HEK293 (cell line): ENCODE results near the gene SH2D2A.

Experiments
- CTCF ChIA-PET: fragments of 350-600 bp; formaldehyde crosslinking; extraction: SDS; loops from one replicate; lab custom pipeline; 2021; ENCODE audit warnings: antibody characterized with exemption; lab: Yijun Ruan, JAX
- POLR2A ChIA-PET: fragments of 300-600 bp; formaldehyde crosslinking; extraction: SDS; loops from one replicate; lab custom pipeline; 2020; ENCODE audit warnings: antibody characterized with exemption, inconsistent platforms; lab: Yijun Ruan, JAX
- H3K27ac ChIP-seq: fragments of 200-500 bp; sonication (Bioruptor generic); 2 replicates; pipeline ENCODE4 v1.5.1; 2014; ENCODE audit warnings: low read depth, low read length, control low read depth, inconsistent platforms; ENCODE audit errors: extremely low read depth
- H3K36me3 ChIP-seq, 2 experiments: fragments of 200-500 bp in 1 of 2; sonication (Bioruptor generic) in 1 of 2; 1 replicate in 1 of 2; 2 replicates in 1 of 2; pipeline ENCODE4 v1.5.1; 2014 to 2017; ENCODE audit warnings: inconsistent platforms in 2 of 2, low read length in 2 of 2; ENCODE audit not compliant: control insufficient read depth in 2 of 2, insufficient read depth in 1 of 2
- H3K4me1 ChIP-seq: fragments of 200-500 bp; sonication (Bioruptor generic); 2 replicates; pipeline ENCODE4 v1.5.1; 2014; ENCODE audit warnings: mild to moderate bottlenecking, low read length, inconsistent platforms; ENCODE audit not compliant: control insufficient read depth, insufficient read depth
- H3K4me3 ChIP-seq: 2 replicates; pipeline ENCODE4 v1.5.1; 2011; ENCODE audit warnings: low read depth, mild to moderate bottlenecking, control low read depth, low read length, moderate library complexity
- H3K9me3 ChIP-seq: fragments of 200-500 bp; sonication (Bioruptor generic); 2 replicates; pipeline ENCODE4 v1.5.1; 2014; ENCODE audit warnings: low read depth, low read length, inconsistent platforms; ENCODE audit not compliant: control insufficient read depth, insufficient read depth
- AEBP2 ChIP-seq: fragments of 450-650 bp; formaldehyde crosslinking; IDR thresholded peaks from 2 replicates; pipeline ENCODE4 v1.5.1; 2016; ENCODE audit warnings: missing biosample characterization, missing genetic modification characterization, borderline replicate concordance
- EGR2 ChIP-seq: fragments of 450-650 bp; formaldehyde crosslinking; IDR thresholded peaks from 2 replicates; pipeline ENCODE4 v1.5.1; 2016; ENCODE audit warnings: low read depth, missing biosample characterization, missing genetic modification characterization
- GLIS1 ChIP-seq: fragments of 450-650 bp; formaldehyde crosslinking; IDR thresholded peaks from 2 replicates; pipeline ENCODE4 v1.5.1; 2016; ENCODE audit warnings: missing biosample characterization, missing genetic modification characterization
- KLF10 ChIP-seq: fragments of 450-650 bp; IDR thresholded peaks from 2 replicates; pipeline ENCODE4 v1.5.1; 2018; ENCODE audit warnings: missing biosample characterization, mild to moderate bottlenecking, missing genetic modification characterization
- ZBTB11 ChIP-seq: fragments of 450-650 bp; formaldehyde crosslinking; conservative IDR thresholded peaks from 2 replicates; pipeline ENCODE4 v1.5.1; 2016; ENCODE audit warnings: low read depth, missing biosample characterization, missing genetic modification characterization
- ZBTB7A ChIP-seq: fragments of 450-650 bp; formaldehyde crosslinking; IDR thresholded peaks from 2 replicates; pipeline ENCODE4 v1.5.1; 2016; ENCODE audit warnings: low read depth, missing biosample characterization, missing genetic modification characterization
- ZFHX2 ChIP-seq: fragments of 450-650 bp; formaldehyde crosslinking; conservative IDR thresholded peaks from 2 replicates; pipeline ENCODE4 v1.5.1; 2016; ENCODE audit warnings: missing biosample characterization, missing genetic modification characterization
- ZNF544 ChIP-seq: fragments of 450-650 bp; formaldehyde crosslinking; IDR thresholded peaks from 2 replicates; pipeline ENCODE4 v1.5.0; 2017; ENCODE audit warnings: missing biosample characterization, missing genetic modification characterization
- ZNF555 ChIP-seq: fragments of 450-650 bp; formaldehyde crosslinking; conservative IDR thresholded peaks from 2 replicates; pipeline ENCODE4 v1.5.1; 2017; ENCODE audit warnings: missing biosample characterization, mild to moderate bottlenecking, missing genetic modification characterization, inconsistent platforms
- ZNF600 ChIP-seq: fragments of 450-650 bp; formaldehyde crosslinking; IDR thresholded peaks from 2 replicates; pipeline ENCODE4 v1.5.1; 2016; ENCODE audit warnings: missing biosample characterization, missing genetic modification characterization
- TF ChIP-seq, protein P1 (sequence below): fragments of 450-650 bp; formaldehyde crosslinking; IDR thresholded peaks from 2 replicates; pipeline ENCODE4 v1.5.1; 2016; ENCODE audit warnings: missing biosample characterization, missing genetic modification characterization
- TF ChIP-seq, protein P2 (sequence below): fragments of 450-650 bp; formaldehyde crosslinking; IDR thresholded peaks from 2 replicates; pipeline ENCODE4 v1.5.1; 2016; ENCODE audit warnings: missing biosample characterization, missing genetic modification characterization
- TF ChIP-seq, protein P3 (sequence below): fragments of 450-650 bp; formaldehyde crosslinking; IDR thresholded peaks from 2 replicates; pipeline ENCODE4 v1.5.1; 2017; ENCODE audit warnings: missing biosample characterization, missing genetic modification characterization
- TF ChIP-seq, protein P4 (sequence below): fragments of 450-650 bp; formaldehyde crosslinking; conservative IDR thresholded peaks from 2 replicates; pipeline ENCODE4 v1.5.1; 2016; ENCODE audit warnings: low read depth, missing biosample characterization, missing genetic modification characterization

Gene SH2D2A

GRCh38 chr1:156862584-156862983 is 45.9 kb upstream of the SH2D2A start:
- POLR2A ChIA-PET: interaction anchor here (1.4 kb wide), 1 partner anchor 134 kb away, joined by 3 read pairs; the partner anchor contains the start of genes ISG20L2 and METTL25B
- H3K4me3 ChIP-seq: no peak overlapping the region

More at GRCh38 chr1:156862584-156862983, 45.9 kb upstream of the SH2D2A start:
- Histone ChIP-seq H3K9me3 (no peaks in the 10 kb centered on the region), H3K27ac (no peak overlapping the region), H3K4me1 (peaks cover 2% of the 10 kb centered on the region; the same call in 1 of the 2 replicates), H3K36me3 (no peaks in the 10 kb centered on the region)
- TF ChIP-seq, protein P1, sequence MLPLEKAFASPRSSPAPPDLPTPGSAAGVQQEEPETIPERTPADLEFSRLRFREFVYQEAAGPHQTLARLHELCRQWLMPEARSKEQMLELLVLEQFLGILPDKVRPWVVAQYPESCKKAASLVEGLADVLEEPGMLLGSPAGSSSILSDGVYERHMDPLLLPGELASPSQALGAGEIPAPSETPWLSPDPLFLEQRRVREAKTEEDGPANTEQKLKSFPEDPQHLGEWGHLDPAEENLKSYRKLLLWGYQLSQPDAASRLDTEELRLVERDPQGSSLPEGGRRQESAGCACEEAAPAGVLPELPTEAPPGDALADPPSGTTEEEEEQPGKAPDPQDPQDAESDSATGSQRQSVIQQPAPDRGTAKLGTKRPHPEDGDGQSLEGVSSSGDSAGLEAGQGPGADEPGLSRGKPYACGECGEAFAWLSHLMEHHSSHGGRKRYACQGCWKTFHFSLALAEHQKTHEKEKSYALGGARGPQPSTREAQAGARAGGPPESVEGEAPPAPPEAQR: no peak
- TF ChIP-seq, protein P2, sequence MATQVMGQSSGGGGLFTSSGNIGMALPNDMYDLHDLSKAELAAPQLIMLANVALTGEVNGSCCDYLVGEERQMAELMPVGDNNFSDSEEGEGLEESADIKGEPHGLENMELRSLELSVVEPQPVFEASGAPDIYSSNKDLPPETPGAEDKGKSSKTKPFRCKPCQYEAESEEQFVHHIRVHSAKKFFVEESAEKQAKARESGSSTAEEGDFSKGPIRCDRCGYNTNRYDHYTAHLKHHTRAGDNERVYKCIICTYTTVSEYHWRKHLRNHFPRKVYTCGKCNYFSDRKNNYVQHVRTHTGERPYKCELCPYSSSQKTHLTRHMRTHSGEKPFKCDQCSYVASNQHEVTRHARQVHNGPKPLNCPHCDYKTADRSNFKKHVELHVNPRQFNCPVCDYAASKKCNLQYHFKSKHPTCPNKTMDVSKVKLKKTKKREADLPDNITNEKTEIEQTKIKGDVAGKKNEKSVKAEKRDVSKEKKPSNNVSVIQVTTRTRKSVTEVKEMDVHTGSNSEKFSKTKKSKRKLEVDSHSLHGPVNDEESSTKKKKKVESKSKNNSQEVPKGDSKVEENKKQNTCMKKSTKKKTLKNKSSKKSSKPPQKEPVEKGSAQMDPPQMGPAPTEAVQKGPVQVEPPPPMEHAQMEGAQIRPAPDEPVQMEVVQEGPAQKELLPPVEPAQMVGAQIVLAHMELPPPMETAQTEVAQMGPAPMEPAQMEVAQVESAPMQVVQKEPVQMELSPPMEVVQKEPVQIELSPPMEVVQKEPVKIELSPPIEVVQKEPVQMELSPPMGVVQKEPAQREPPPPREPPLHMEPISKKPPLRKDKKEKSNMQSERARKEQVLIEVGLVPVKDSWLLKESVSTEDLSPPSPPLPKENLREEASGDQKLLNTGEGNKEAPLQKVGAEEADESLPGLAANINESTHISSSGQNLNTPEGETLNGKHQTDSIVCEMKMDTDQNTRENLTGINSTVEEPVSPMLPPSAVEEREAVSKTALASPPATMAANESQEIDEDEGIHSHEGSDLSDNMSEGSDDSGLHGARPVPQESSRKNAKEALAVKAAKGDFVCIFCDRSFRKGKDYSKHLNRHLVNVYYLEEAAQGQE (tag by site-specific recombination): no peak
- TF ChIP-seq GLIS1 (tag by site-specific recombination) (peak; percentile 30; the same call in 1 of the 2 replicates), ZNF544 (tag by site-specific recombination) (no peak), ZBTB11 (no peak), EGR2 (tag by site-specific recombination) (peak; percentile 56), ZFHX2 (tag by site-specific recombination) (peak; percentile 42; the same call in 1 of the 2 replicates), ZNF600 (tag by site-specific recombination) (no peak), KLF10 (tag by site-specific recombination) (no peak), ZNF555 (tag by site-specific recombination) (no peak), ZBTB7A (tag by site-specific recombination) (no peak), AEBP2 (tag by site-specific recombination) (no peak)
- TF ChIP-seq, protein P3, sequence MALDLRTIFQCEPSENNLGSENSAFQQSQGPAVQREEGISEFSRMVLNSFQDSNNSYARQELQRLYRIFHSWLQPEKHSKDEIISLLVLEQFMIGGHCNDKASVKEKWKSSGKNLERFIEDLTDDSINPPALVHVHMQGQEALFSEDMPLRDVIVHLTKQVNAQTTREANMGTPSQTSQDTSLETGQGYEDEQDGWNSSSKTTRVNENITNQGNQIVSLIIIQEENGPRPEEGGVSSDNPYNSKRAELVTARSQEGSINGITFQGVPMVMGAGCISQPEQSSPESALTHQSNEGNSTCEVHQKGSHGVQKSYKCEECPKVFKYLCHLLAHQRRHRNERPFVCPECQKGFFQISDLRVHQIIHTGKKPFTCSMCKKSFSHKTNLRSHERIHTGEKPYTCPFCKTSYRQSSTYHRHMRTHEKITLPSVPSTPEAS: no peak
- TF ChIP-seq, protein P4, sequence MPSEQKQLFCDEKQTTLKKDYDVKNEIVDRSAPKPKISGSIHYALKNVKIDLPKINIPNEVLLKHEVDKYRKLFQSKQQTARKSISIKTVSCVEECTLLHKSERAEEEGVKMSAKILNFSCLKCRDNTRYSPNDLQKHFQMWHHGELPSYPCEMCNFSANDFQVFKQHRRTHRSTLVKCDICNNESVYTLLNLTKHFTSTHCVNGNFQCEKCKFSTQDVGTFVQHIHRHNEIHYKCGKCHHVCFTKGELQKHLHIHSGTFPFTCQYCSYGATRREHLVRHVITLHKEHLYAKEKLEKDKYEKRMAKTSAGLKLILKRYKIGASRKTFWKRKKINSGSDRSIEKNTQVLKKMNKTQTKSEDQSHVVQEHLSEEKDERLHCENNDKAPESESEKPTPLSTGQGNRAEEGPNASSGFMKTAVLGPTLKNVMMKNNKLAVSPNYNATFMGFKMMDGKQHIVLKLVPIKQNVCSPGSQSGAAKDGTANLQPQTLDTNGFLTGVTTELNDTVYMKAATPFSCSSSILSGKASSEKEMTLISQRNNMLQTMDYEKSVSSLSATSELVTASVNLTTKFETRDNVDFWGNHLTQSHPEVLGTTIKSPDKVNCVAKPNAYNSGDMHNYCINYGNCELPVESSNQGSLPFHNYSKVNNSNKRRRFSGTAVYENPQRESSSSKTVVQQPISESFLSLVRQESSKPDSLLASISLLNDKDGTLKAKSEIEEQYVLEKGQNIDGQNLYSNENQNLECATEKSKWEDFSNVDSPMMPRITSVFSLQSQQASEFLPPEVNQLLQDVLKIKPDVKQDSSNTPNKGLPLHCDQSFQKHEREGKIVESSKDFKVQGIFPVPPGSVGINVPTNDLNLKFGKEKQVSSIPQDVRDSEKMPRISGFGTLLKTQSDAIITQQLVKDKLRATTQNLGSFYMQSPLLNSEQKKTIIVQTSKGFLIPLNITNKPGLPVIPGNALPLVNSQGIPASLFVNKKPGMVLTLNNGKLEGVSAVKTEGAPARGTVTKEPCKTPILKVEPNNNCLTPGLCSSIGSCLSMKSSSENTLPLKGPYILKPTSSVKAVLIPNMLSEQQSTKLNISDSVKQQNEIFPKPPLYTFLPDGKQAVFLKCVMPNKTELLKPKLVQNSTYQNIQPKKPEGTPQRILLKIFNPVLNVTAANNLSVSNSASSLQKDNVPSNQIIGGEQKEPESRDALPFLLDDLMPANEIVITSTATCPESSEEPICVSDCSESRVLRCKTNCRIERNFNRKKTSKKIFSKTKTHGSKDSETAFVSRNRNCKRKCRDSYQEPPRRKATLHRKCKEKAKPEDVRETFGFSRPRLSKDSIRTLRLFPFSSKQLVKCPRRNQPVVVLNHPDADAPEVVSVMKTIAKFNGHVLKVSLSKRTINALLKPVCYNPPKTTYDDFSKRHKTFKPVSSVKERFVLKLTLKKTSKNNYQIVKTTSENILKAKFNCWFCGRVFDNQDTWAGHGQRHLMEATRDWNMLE (tag by site-specific recombination): no peak
- CTCF ChIA-PET: interaction anchor here (3.2 to 7.6 kb wide), 7 partner anchors 8 to 173 kb away, joined by 22 to 129 read pairs (median 80); partner anchors contain the start of genes ISG20L2 and METTL25B
